Measurements from ENCODE around the gene PTPRN2. TPM values are rescaled to one million over a fixed set of nuclear protein-coding genes. Genes with fewer than 3 reads are reported as not detected.

PTPRN2 gene
- total RNA-seq, 1 experiment from 2014 or later = 2.1 TPM

- H3K27ac ChIP-seq (ENCODE audit: low read depth, low read length) = no peak overlapping the region
These were observed 625.7 kb downstream of the PTPRN2 start for GRCh38 chr7:157961731-157962457.

More at GRCh38 chr7:157961731-157962457, 625.7 kb downstream of the PTPRN2 start:
- Histone ChIP-seq H3K36me3 (ENCODE audit: control insufficient read depth in 1 of 2, insufficient read depth in 2 of 2, low read length in 2 of 2) (no peaks in the 10 kb centered on the region), H3K4me3 (replicated peaks in 1 of 2; ENCODE audit: low read depth in 1 of 2, low read length in 2 of 2) (no peak overlapping the region), H3K27me3 (ENCODE audit: insufficient read depth, low read length) (no peaks in the 10 kb centered on the region), H3K9me2 (ENCODE audit: insufficient read depth) (no peaks in the 10 kb centered on the region), H3K4me2 (ENCODE audit: low read length) (no peak overlapping the region), H3K9ac (ENCODE audit: low read length) (no peak overlapping the region), H3K79me2 (ENCODE audit: insufficient read depth, low read length) (no peaks in the 10 kb centered on the region), H3K9me3 (ENCODE audit: control insufficient read depth in 1 of 2, insufficient read depth in 1 of 2, low read depth in 1 of 2, low read length in 2 of 2) (no peaks in the 10 kb centered on the region), H3K4me1 (ENCODE audit: control insufficient read depth in 1 of 2, insufficient read depth in 2 of 2, low read length in 2 of 2) (no peaks in the 10 kb centered on the region), H2AFZ (ENCODE audit: low read depth, low read length, poor library complexity, severe bottlenecking) (no peak overlapping the region), H4K20me1 (ENCODE audit: insufficient read depth) (no peaks in the 10 kb centered on the region)
- BruUV-seq (replicated peaks) = no TSS peak
- intact Hi-C loops (cut with micrococcal nuclease) = no loop called here
- ChIA-PET CTCF (no interaction called here), RAD21 (ENCODE audit: low non-redundant PET in 1 of 2, low total read pairs in 2 of 2, uncharacterized antibody in 2 of 2, unreplicated experiment in 2 of 2) (no interaction called here), POLR2A (no interaction called here)
- ATAC-seq (no peak), DNase-seq (ENCODE audit: low read depth, low spot score) (no peak)
- TF ChIP-seq FOSL1 (IDR thresholded peaks at IDR 0.05; ENCODE audit: low read depth) (no peak), SP1 (IDR thresholded peaks at IDR 0.05; ENCODE audit: low read depth) (no peak), JUND (IDR thresholded peaks at IDR 0.05) (no peak), MAX (IDR thresholded peaks at IDR 0.05) (no peak), ZFX (IDR thresholded peaks at IDR 0.05) (no peak), EGR1 (IDR thresholded peaks at IDR 0.05; ENCODE audit: low read depth) (no peak), ELF1 (IDR thresholded peaks at IDR 0.05; ENCODE audit: borderline replicate concordance, low read depth) (no peak), POLR2AphosphoS5 (IDR thresholded peaks at IDR 0.05; ENCODE audit: low read depth, low read length) (no peak), RAD21 (IDR thresholded peaks at IDR 0.05; ENCODE audit: low read depth) (no peak), ZNF274 (IDR thresholded peaks at IDR 0.05; ENCODE audit: low read depth, low read length) (no peak), ATF3 (IDR thresholded peaks at IDR 0.05) (no peak), CBX3 (IDR thresholded peaks at IDR 0.05; ENCODE audit: low read depth) (no peak), ZBTB33 (IDR thresholded peaks at IDR 0.05; ENCODE audit: extremely low read depth, insufficient replicate concordance, low read length) (no peak), CTCF (IDR thresholded peaks at IDR 0.05 in 2 of 3, conservative IDR thresholded peaks at IDR 0.05 in 1 of 3; ENCODE audit: borderline replicate concordance in 1 of 3, insufficient read depth in 1 of 3, low read depth in 2 of 3, low read length in 2 of 3) (no peak), TCF7L2 (IDR thresholded peaks at IDR 0.05; ENCODE audit: borderline replicate concordance, extremely low read depth, insufficient read depth, insufficient read length) (no peak), POLR2A (IDR thresholded peaks at IDR 0.05; ENCODE audit: borderline replicate concordance, extremely low read depth, insufficient read depth, insufficient read length) (no peak), EZH2phosphoT487 (IDR thresholded peaks at IDR 0.05; ENCODE audit: borderline replicate concordance) (no peak)
